Right ventricle myocardium superior (tissue), 1 donor: ENCODE results near the gene DIPK1A. TPM values are rescaled to one million over a fixed set of nuclear protein-coding genes. Genes with fewer than 3 reads are reported as not detected.

ENCODE experiments used
- ATAC-seq: fragments of 200-7000 bp; cut with Tn5 transposase; one replicate; pipeline ENCODE4 v1.9.1; 2020; ENCODE audit warnings: mild to moderate bottlenecking; ENCODE audit not compliant: poor library complexity
- DNase-seq: peaks from one replicate; pipeline ENCODE4 v3.0.0-alpha.2; 2020
- intact Hi-C: fragments of 100-400 bp; cut with DNase I; formaldehyde crosslinking; loops from one replicate; pipeline ENCODE4 v1.11.2; 2022
- total RNA-seq: library from RNA; stranded (reverse); fragmentation: NEBNext Ultra II Directional; extraction: Animal tissue kit (Norgen Biotek cat#: 25700); gene quantifications from one replicate; pipeline ENCODE4 v1.2.1, GENCODE V29; 2021
- donor health status: DM: no; HTN: yes; CAD: no; lungs with severe emphysema.

Gene DIPK1A
- total RNA-seq, 1 donor from 2014 or later: 7.0 TPM

GRCh38 chr1:92792340-92792782, 168.9 kb downstream of the DIPK1A start:
- ATAC-seq (peak; percentile 38), DNase-seq (no peak)
- intact Hi-C loops: no loop called here

Other genes starting within 250 kb of the DIPK1A start
- 18.9 TPM for gene EVI5, start 176.4 kb downstream of the DIPK1A start, total RNA-seq
- gene RPL5, start 129.4 kb downstream of the DIPK1A start, total RNA-seq: 543 TPM
- gene MTF2, start 117.8 kb upstream of the DIPK1A start, total RNA-seq: 8.1 TPM
- 57.1 TPM for gene TMED5, start 219.0 kb upstream of the DIPK1A start, total RNA-seq
- gene CCDC18, start 219.3 kb upstream of the DIPK1A start, total RNA-seq: 2.4 TPM